Lower leg skin (tissue), 4 donors: Measurements from ENCODE around the gene CPXM2. TPM values are rescaled to one million over a fixed set of nuclear protein-coding genes. Genes with fewer than 3 reads are reported as not detected.

ENCODE experiments used
- DNase-seq, 2 donors: peaks; one replicate each; pipeline ENCODE4 v3.0.0-alpha.2; 2019; ENCODE audit warnings: low spot score in 2 of 2
- H3K4me3 ChIP-seq: fragments of 200-600 bp; sonication (generic); 2 replicates; pipeline ENCODE4 v1.5.1; 2017; ENCODE audit warnings: mild to moderate bottlenecking, low read depth; ENCODE audit not compliant: poor library complexity, severe bottlenecking
- CTCF ChIP-seq, 3 donors: fragments of 450-650 bp; IDR thresholded peaks; one replicate each; pipeline ENCODE4 v1.5.1; 2016; ENCODE audit warnings: antibody characterized with exemption in 3 of 3, mild to moderate bottlenecking in 3 of 3, moderate library complexity in 2 of 3
- POLR2A ChIP-seq, 2 donors: fragments of 450-650 bp; IDR thresholded peaks; one replicate each; pipeline ENCODE4 v1.6.1; 2016 to 2017; ENCODE audit warnings: antibody characterized with exemption in 2 of 2, mild to moderate bottlenecking in 1 of 2, moderate library complexity in 1 of 2
- WGBS, 2 donors: methylation state at CpG; one replicate each; pipeline ENCODE4 v1.1.5; 2018; 5-methylcytosine and 5-hydroxymethylcytosine counted together
- intact Hi-C: fragments of 100-400 bp; cut with DNase I; formaldehyde crosslinking; loops from one replicate; pipeline ENCODE4 v1.15.0; 2023; ENCODE audit warnings: low total_unique reads
- total RNA-seq, 4 donors: library from RNA; depleted of rRNA; stranded (reverse); fragments of >200 nt; gene quantifications; one replicate each; pipeline ENCODE4 v1.1.0, GENCODE V29; 2016

Gene CPXM2
- total RNA-seq, 4 donors from 2014 or later = 1.6 to 7.0 (median 4.9) TPM

GRCh38 chr10:123904834-123905409, 13.3 kb upstream of the CPXM2 start:
- WGBS, 2 donors = 76 to 82% methylated on average over 10 of the region's 10 CpGs
- no peak for DNase-seq
- no peak for TF ChIP-seq POLR2A (IDR thresholded peaks at IDR 0.05)
- TF ChIP-seq CTCF (IDR thresholded peaks at IDR 0.05) = no peak
- intact Hi-C loops = no loop called here
- no peak overlapping the region for H3K4me3 ChIP-seq

GRCh38 chr10:123903621-123904020, 12.0 kb upstream of the CPXM2 start:
- 31 to 34% methylated on average over 5 of the region's 5 CpGs for WGBS, 2 donors
- TF ChIP-seq CTCF (IDR thresholded peaks at IDR 0.05) (no peak), POLR2A (IDR thresholded peaks at IDR 0.05) (no peak)

GRCh38 chr10:123901621-123902020, 10.0 kb upstream of the CPXM2 start:
- no peak overlapping the region for H3K4me3 ChIP-seq
- TF ChIP-seq POLR2A (IDR thresholded peaks at IDR 0.05) (no peak), CTCF (IDR thresholded peaks at IDR 0.05) (no peak)
- intact Hi-C loops = no loop called here
- DNase-seq = peak in 1 of 2 donors; percentile 14
- 86 to 87% methylated on average over 4 of the region's 4 CpGs for WGBS, 2 donors

More at GRCh38 chr10:123903621-123904020, 12.0 kb upstream of the CPXM2 start:
- H3K4me3 ChIP-seq = no peak overlapping the region
- intact Hi-C loops = no loop called here
- no peak for DNase-seq

GRCh38 chr10:123897146-123897545, 5.5 kb upstream of the CPXM2 start:
- 80 to 88% methylated on average over 4 of the region's 4 CpGs for WGBS, 2 donors
- H3K4me3 ChIP-seq = no peak overlapping the region
- no peak for TF ChIP-seq CTCF (IDR thresholded peaks at IDR 0.05)
- TF ChIP-seq POLR2A (IDR thresholded peaks at IDR 0.05) = no peak
- intact Hi-C loops = no loop called here
- DNase-seq = peak in 1 of 2 donors; percentile 40

- no peak overlapping the region for H3K4me3 ChIP-seq
- TF ChIP-seq POLR2A (IDR thresholded peaks at IDR 0.05) = no peak
- no peak for TF ChIP-seq CTCF (IDR thresholded peaks at IDR 0.05)
- DNase-seq = peak in 1 of 2 donors; percentile 63
- WGBS, 2 donors = 71 to 80% methylated on average over 4 of the region's 4 CpGs
- intact Hi-C loops = no loop called here
These were observed 4.8 kb upstream of the CPXM2 start for GRCh38 chr10:123896246-123896927.
